OCI-LY3 (cell line): ENCODE data around the gene CDH4.

Source experiments
- CTCF ChIP-seq: fragments of 200-600, 300-600 bp; sonication (generic); IDR thresholded peaks from 2 replicates; pipeline ENCODE4 v1.5.1; 2014; ENCODE audit warnings: antibody characterized with exemption, low read length, low read depth
- EZH2phosphoT487 ChIP-seq: fragments of 200-600 bp; shearing (Covaris generic); IDR thresholded peaks from 2 replicates; pipeline ENCODE4 v1.6.1; 2018; ENCODE audit warnings: antibody characterized with exemption, mixed run types, low read depth

DNA sequence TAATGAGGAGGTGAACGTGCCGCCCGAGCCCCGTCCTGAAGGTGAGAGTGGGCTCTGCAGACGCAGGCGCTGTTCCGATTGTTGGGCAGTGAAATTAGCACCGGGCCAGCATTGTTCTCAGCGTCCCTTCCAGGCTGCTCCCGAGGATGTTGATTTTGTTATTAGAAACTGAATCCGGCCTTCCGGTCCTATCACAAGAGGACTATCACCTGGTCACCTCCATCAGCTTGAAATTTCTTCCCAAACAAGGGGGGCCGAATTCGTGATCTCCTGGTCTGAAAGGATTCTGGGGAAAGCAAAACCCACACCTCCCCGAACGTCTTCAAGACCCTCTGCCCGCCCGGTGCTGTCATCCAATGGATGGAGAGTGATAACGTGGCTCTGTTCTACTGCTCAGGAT, 627.6 kb downstream of the CDH4 start:
- TF ChIP-seq CTCF (no peak), EZH2phosphoT487 (no peak)
